Neural cell (in vitro differentiated cells): ENCODE results near the gene PKNOX2.

ENCODE experiments used
- CTCF ChIP-seq: fragments of 450-650 bp; IDR thresholded peaks from 2 replicates; pipeline ENCODE4 v1.5.1; 2014; ENCODE audit warnings: antibody characterized with exemption, mild to moderate bottlenecking, moderate library complexity; ENCODE audit not compliant: poor library complexity, severe bottlenecking
- EP300 ChIP-seq: fragments of 450-650 bp; conservative IDR thresholded peaks from 2 replicates; pipeline ENCODE4 v1.6.1; 2014; ENCODE audit warnings: antibody characterized with exemption, mild to moderate bottlenecking, moderate library complexity; ENCODE audit not compliant: poor library complexity, severe bottlenecking
- EZH2 ChIP-seq: fragments of 200-600, 300-800 bp; shearing (Covaris generic), sonication (generic); IDR thresholded peaks from 2 replicates; pipeline ENCODE4 v1.6.1; 2014; ENCODE audit warnings: antibody characterized with exemption, low read length, borderline replicate concordance, mild to moderate bottlenecking; ENCODE audit not compliant: insufficient read depth, poor library complexity, severe bottlenecking
- POLR2AphosphoS5 ChIP-seq: IDR thresholded peaks from 2 replicates; pipeline ENCODE4 v1.6.1; 2012
- RAD21 ChIP-seq: fragments of 450-650 bp; conservative IDR thresholded peaks from 2 replicates; pipeline ENCODE4 v1.6.1; 2014; ENCODE audit warnings: antibody characterized with exemption, mild to moderate bottlenecking, moderate library complexity
- SMC3 ChIP-seq: fragments of 450-650 bp; conservative IDR thresholded peaks from 2 replicates; pipeline ENCODE4 v1.6.1; 2014; ENCODE audit warnings: antibody characterized with exemption, mild to moderate bottlenecking, moderate library complexity; ENCODE audit not compliant: poor library complexity
- TAF1 ChIP-seq: IDR thresholded peaks from 2 replicates; pipeline ENCODE4 v1.6.1; 2012; ENCODE audit warnings: low read depth

DNA sequence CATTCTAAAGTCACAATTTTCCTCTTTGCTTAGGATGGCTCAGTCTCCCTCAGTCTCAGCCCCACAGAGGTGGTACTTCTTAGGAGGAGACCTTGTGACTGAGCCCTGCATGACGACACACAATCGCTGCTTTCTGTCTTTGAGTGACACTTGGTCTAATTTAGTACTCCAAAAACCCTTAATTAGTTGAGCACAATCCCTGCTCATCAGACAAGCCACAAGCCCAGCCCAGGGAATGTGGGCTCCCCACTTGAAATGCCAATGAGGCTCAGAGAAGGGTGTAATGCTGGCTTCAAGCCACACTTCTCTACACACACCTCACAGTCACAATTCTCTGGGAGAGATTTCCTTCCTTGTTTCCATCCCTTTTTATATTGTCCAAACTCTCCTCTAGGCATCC, 229.7 kb downstream of the PKNOX2 start:
- TF ChIP-seq CTCF (no peak), POLR2AphosphoS5 (no peak), SMC3 (no peak), EZH2 (no peak), TAF1 (no peak), RAD21 (no peak), EP300 (no peak)
